ENCODE measurements around the gene WDFY4. TPM values are rescaled to one million over a fixed set of nuclear protein-coding genes. Genes with fewer than 3 reads are reported as not detected.

The WDFY4 gene
- total and polyA plus RNA-seq, 9 of the 15 experiments (the other 6 are each of a cell fraction or from before 2014, with no cell fraction given): 0.01 to 0.02 (median 0.01) TPM; not detected in 6

- no peak for TF ChIP-seq IRF9 (tag; IDR thresholded peaks at IDR 0.05)
- TF ChIP-seq HOMEZ (CRISPR knock-in tag; IDR thresholded peaks at IDR 0.05): no peak
- peak; percentile 82 for TF ChIP-seq ZNF134 (CRISPR knock-in tag; conservative IDR thresholded peaks at IDR 0.05)
- no peak for TF ChIP-seq MAZ (CRISPR knock-in tag; conservative IDR thresholded peaks at IDR 0.05 in 1 of 2, IDR thresholded peaks at IDR 0.05 in 1 of 2)
These were observed 325.6 kb downstream of the WDFY4 start (continued) for GRCh38 chr10:49010295-49010694.

- Histone ChIP-seq H3K4me3 (no peak overlapping the region), H3K9me3 (replicated peaks; ENCODE audit: control insufficient read depth, insufficient read depth, low read depth, low read length) (no peaks in the 10 kb centered on the region), H3K9me1 (ENCODE audit: control insufficient read depth, insufficient read depth, low read length) (no peaks in the 10 kb centered on the region), H3K9ac (ENCODE audit: insufficient read depth in 1 of 2, low read depth in 2 of 2, low read length in 2 of 2) (no peak overlapping the region), H3K27ac (ENCODE audit: extremely low read depth, low read depth, low read length) (no peak overlapping the region), H3K27me3 (ENCODE audit: control insufficient read depth in 2 of 2, insufficient read depth in 2 of 2, low read length in 2 of 2) (peaks cover 2 to 11% of the 10 kb centered on the region in 2 experiments; a peak in 2 of 5 replicates), H3K4me2 (ENCODE audit: insufficient read depth, low read length) (no peak overlapping the region), H3K4me1 (replicated peaks in 1 of 2; ENCODE audit: control insufficient read depth in 2 of 2, insufficient read depth in 2 of 2, low read length in 2 of 2) (peaks cover 16% of the 10 kb centered on the region in 2 experiments; a peak in 4 of 5 replicates), H3K36me3 (ENCODE audit: control insufficient read depth, insufficient read depth, low read length) (no peaks in the 10 kb centered on the region), H2AFZ (ENCODE audit: low read depth, low read length) (no peak overlapping the region), H4K20me1 (replicated peaks; ENCODE audit: control insufficient read depth, insufficient read depth, low read length) (0 out of 2 replicates have a peak, but pooled peaks cover 3% of the 10 kb centered on the region), H3K79me2 (ENCODE audit: control insufficient read depth, insufficient read depth, low read length) (no peaks in the 10 kb centered on the region)
- DNase-seq (ENCODE audit: extremely low read depth in 1 of 4, low spot score in 3 of 4) (no peak), FAIRE-seq (no peak), ATAC-seq (no peak)
- ChIA-PET CTCF (ENCODE audit: low intra/inter-chr PET ratio) (no interaction called here), POLR2A (interaction anchor here (0.6 to 1.3 kb wide), 4 partner anchors 12 to 278 kb away, joined by 3 to 4 read pairs (median 3); no protein-coding TSS in a partner anchor)
- intact Hi-C loops (cut with micrococcal nuclease): no loop called here
- 9% methylated on average over 4 of the region's 4 CpGs for WGBS (ENCODE audit: insufficient coverage, low coverage, missing lambda C conversion rate)
- BruUV-seq (replicated peaks): no TSS peak
- TF ChIP-seq ZNF316 (IDR thresholded peaks at IDR 0.05) (0 out of 2 replicates have a peak, but pooled peaks have one; percentile 3), C11orf30 (IDR thresholded peaks at IDR 0.05; ENCODE audit: low read depth) (0 out of 2 replicates have a peak, but pooled peaks have one; percentile 5), MTA1 (IDR thresholded peaks at IDR 0.05; ENCODE audit: borderline replicate concordance) (no peak), MAFG (tag; conservative IDR thresholded peaks at IDR 0.05) (0 out of 2 replicates have a peak, but pooled peaks have one; percentile 18), ZNF217 (CRISPR knock-in tag; IDR thresholded peaks at IDR 0.05) (no peak), MEIS2 (IDR thresholded peaks at IDR 0.05; ENCODE audit: partially characterized antibody) (peak; percentile 58), BRD4 (IDR thresholded peaks at IDR 0.05) (no peak)
- TF ChIP-seq, protein P1, sequence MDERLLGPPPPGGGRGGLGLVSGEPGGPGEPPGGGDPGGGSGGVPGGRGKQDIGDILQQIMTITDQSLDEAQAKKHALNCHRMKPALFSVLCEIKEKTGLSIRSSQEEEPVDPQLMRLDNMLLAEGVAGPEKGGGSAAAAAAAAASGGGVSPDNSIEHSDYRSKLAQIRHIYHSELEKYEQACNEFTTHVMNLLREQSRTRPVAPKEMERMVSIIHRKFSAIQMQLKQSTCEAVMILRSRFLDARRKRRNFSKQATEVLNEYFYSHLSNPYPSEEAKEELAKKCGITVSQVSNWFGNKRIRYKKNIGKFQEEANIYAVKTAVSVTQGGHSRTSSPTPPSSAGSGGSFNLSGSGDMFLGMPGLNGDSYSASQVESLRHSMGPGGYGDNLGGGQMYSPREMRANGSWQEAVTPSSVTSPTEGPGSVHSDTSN (CRISPR knock-in tag; IDR thresholded peaks at IDR 0.05; ENCODE audit: low read depth): no peak
- TF ChIP-seq, protein P1 (tag; conservative IDR thresholded peaks at IDR 0.05; ENCODE audit: low read depth): peak; percentile 61
- in situ Hi-C loops (cut with MboI): no loop called here
These were observed 326.2 kb downstream of the WDFY4 start for GRCh38 chr10:49010865-49011264.
